ENCODE data around the gene IYD. TPM values are rescaled to one million over a fixed set of nuclear protein-coding genes. Genes with fewer than 3 reads are reported as not detected.

The IYD gene
- total and polyA plus RNA-seq, 4 donors, result 0.26 to 1.9 (median 0.77) TPM

- no peak overlapping the region for H3K9ac ChIP-seq (ENCODE audit: insufficient read depth in 1 of 2, low read length in 2 of 2)
- WGBS, 2 donors, result 92 to 93% methylated on average over 2 of the region's 2 CpGs
- H3K4me3 ChIP-seq, result no peak overlapping the region
- H3K9me3 ChIP-seq (ENCODE audit: control insufficient read depth in 4 of 4, insufficient read depth in 3 of 4, low read length in 3 of 4), result no peaks in the 10 kb centered on the region
- ATAC-seq (ENCODE audit: insufficient read depth, low FRiP score) (no peak), DNase-seq (no peak)
- H3K27ac ChIP-seq (ENCODE audit: low read depth in 1 of 2, low read length in 1 of 2), result peak overlapping the region in 1 of 2 donors; percentile 13
- TF ChIP-seq CTCF (IDR thresholded peaks at IDR 0.05; ENCODE audit: control extremely low read depth, extremely low read depth), result no peak
- no peaks in the 10 kb centered on the region for H3K27me3 ChIP-seq (ENCODE audit: control insufficient read depth in 3 of 3, insufficient read depth in 3 of 3, low read length in 2 of 3)
- H3K4me1 ChIP-seq (ENCODE audit: control insufficient read depth in 5 of 5, insufficient read depth in 5 of 5, low read length in 5 of 5), result peaks cover 0 to 15% (median 8%) of the 10 kb centered on the region in 5 donors
- H3K36me3 ChIP-seq (ENCODE audit: control insufficient read depth in 4 of 4, insufficient read depth in 4 of 4, low read length in 4 of 4), result no peaks in the 10 kb centered on the region
Observed at GRCh38 chr6:150453357-150453756, 84.5 kb downstream of the IYD start.

Small RNAs within 50 kb of the gene (small RNA-seq; reads per million reads assigned to genes)
- gene RNU4-7P (ENCODE audit: low replicate concordance), result 0.92 reads per million, percentile 80 among the genes with 10 or more reads in this experiment

Other genes with a start within 250 kb of the IYD start
- gene PPP1R14C, start 226.0 kb upstream of the IYD start, total RNA-seq, result 10 to 100 TPM; 20.1 to 68.4 TPM
- 10 to 100 TPM in 1 of 2 donors, 1 to 10 TPM in 1; 6.5 to 27.9 TPM for gene PPP1R14C, start 226.0 kb upstream of the IYD start, polyA plus RNA-seq
- gene PLEKHG1, start 230.9 kb downstream of the IYD start, total RNA-seq, result 10 to 100 TPM; 40.0 to 42.0 TPM
- gene PLEKHG1, start 230.9 kb downstream of the IYD start, polyA plus RNA-seq, result 1 to 10 TPM; 7.7 to 8.8 TPM

Measured in lung (tissue), 13 donors.